ENCODE data around the gene ARHGAP4.

The ARHGAP4 gene

GRCh38 chrX:153924149-153924861 is 1.8 kb downstream of the ARHGAP4 start:
- DNase-seq = no peak

GRCh38 chrX:153922932-153923857 is 2.9 kb downstream of the ARHGAP4 start:
- DNase-seq = peak; percentile 18

DNA sequence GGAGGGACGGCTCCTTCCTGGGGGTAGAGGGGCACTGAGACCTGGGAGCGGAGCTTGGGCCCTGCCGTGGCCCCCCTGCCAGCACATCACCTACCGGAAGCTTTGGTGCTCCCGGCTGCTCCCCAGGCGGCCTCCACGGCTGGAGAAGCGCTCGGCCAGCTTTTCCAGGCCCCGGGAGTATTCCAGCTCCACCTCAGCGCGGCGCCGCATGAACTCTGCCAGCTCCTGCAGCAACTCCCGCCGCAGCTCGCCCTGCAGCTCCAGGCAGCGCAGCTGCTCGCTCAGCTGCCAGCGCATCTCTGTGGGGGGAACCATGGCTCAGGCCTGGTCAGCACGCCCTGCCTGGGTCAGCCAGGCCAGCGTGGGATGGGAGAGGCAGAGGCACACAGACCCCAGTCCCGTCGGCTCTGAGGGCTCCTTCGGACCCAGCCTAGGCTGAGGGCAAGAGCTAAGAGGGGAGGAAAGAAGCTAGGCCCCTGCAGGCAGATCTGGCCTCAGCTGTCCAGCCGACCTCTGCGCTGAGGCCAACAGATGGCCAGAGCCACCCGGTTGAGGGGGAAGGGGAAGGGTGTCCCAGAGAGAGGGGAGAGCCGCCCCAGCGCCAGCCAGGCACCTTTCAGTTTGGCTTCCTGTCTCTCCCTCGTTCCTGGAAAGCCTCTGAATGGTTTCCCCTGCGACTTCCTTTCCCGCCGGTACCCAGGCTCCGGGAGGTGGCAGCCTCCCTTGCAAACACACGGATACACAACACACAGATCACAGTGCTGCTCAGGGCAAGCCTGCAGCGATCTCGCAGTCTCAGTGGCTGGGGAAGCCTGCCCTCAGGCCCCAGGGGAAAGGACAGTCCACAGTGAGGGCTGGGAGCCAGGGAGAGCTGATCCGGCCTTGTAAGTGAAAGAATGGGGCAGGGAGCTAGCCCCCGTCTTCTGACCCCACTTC is 4.3 kb downstream of the ARHGAP4 start:
- DNase-seq = no peak

DNA sequence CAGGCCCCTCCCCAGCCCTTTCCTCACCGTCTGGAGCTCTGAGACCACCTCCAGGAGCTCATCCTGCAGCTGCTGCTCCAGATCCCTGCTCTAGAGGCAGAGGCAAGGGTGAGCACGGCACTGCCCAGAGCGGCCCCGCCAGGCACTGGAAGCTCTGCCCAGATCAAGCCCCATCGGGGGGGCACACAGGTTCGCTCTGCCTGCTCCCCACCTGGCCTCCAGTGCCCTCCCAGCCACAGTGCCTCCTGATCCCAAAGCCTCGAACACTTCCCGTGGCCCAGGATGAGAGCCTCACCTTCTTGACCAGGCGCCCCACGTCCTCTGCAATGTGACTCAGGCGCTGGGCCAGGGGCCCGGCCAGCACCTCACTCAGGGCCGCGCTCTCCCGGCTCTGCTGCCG is 5.0 kb downstream of the ARHGAP4 start:
- DNase-seq = no peak

GRCh38 chrX:153920546-153920945 is 5.5 kb downstream of the ARHGAP4 start:
- DNase-seq = no peak

DNA sequence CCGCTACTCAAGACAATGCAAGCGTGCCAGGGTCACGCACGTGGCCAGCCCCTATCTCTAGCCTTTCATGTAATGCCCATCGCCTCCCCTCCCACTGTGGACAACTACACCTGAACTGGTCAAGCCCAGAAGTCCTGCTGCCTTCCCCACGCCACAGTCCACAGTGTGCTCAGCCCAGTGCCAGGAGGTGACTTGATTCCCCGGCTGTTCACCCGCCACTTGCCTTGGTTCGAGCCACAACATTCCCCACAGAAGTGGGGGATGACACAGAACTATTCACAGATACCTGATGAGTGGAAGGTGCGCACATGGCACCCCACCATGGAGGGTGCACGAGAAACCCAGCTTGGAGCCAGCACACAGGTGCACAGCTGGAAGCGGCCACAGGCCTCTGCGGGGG is 6.8 kb downstream of the ARHGAP4 start:
- DNase-seq = no peak

DNA sequence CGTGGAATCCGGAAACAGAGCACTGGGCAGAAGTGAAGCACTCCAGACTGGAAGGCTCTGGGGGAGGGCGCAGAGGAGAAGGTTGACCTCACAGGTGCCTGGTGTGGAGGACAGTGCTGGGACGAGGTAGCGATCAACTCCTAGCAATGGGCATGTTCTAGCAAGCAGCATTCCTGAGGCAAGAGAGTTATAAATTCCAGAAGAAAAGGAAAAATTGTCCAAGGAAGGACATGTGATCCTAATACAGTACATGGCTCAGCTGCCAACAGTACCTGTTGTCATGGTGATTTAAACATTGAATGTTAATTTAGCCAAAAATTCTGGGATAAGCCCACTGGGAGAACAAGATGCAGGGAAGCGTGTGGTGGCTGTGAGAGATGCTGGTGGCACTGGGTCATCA is 8.2 kb downstream of the ARHGAP4 start:
- DNase-seq = no peak

DNA sequence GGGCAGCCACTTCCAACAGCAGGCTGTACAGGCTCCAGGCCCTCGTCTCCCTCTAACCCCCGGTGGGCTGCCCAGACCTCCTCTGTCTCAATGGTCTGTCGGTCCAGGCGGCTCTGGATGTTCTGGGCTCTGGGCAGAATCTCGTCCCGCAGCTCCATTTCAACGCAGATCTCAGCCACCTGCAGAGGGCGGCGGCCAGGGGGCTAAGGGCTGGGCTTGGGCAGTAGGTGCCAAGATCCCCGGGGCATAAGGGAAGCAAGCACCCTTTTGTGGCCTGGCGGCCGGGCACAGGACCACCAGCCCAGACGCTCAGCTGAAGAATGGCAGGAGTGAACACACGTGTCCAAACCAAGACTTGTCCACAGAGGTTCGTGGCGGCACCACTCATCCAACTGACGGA is 12.4 kb downstream of the ARHGAP4 start:
- no peak for DNase-seq

- no peak for DNase-seq
These were observed 12.9 kb downstream of the ARHGAP4 start for GRCh38 chrX:153913211-153913610.

GRCh38 chrX:153911798-153912197 is 14.3 kb downstream of the ARHGAP4 start:
- no peak for DNase-seq

DNA sequence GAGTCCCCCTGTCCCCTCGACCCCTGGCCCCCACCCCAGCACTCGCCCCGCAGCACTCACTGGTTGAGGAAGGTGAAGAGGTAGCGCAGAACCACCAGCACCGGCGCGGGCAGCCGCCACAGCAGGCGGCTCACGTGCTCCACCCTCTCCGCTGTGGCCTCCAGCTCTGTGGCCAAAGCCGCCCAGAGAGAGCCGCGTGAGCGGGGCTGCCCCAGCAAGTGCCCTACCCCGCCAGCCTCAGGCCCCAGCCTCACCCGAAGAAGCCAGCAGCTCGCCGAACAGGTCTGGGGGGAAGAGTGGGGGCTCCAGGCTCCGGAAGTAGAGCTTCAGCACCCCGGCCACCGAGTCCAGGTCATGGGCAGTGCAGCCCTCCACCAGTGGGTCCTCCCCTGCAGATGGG is 15.6 kb downstream of the ARHGAP4 start:
- no peak for DNase-seq

GRCh38 chrX:153909980-153910360 is 16.1 kb downstream of the ARHGAP4 start:
- DNase-seq = no peak

DNA sequence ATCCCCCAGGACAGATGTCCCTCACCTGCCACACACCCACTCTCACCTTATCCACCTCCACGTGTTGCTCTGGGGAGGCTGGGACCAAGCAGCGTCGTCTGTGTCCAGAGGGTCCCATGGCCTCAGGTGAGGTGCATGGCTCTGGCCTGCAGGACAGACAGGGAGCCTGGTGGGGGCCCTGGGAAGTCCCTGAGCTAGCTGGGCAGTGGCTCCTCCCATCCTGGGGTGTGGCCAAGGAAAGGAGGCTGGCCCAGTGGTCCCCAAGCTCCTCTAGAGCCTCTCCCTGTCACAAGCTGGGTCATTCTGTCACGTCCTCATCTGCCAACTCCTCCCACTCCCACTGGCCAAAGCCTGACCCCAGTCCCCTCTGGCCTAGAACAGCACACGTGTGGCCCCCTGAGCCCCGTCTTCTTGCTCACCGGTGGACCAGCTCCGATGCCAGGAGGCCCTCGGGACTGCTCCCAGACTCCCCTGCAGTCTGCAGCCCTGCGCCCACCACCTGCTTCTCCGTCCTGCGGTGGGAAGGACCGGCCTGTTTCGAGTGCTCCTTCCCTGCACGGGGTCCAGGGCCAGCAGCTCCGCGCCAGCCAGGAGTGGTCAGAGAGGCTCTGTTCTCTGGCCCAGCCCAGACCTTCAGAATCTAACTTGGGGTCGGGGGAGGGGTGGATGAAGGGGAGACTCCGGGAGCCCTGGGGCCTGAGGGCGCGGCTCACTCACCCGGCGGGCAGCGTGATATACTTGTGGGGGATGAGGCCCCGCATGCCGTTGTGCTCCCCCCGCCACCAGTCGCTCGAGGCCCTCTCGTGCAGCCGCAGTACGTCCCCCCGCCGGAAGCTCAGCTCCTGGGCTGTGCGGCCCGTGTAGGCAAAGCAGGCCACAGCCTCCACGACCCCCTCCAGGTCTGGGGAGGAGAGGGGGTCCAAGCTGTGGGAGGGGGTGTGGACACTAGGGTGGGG is 16.8 kb downstream of the ARHGAP4 start:
- DNase-seq = no peak

DNA sequence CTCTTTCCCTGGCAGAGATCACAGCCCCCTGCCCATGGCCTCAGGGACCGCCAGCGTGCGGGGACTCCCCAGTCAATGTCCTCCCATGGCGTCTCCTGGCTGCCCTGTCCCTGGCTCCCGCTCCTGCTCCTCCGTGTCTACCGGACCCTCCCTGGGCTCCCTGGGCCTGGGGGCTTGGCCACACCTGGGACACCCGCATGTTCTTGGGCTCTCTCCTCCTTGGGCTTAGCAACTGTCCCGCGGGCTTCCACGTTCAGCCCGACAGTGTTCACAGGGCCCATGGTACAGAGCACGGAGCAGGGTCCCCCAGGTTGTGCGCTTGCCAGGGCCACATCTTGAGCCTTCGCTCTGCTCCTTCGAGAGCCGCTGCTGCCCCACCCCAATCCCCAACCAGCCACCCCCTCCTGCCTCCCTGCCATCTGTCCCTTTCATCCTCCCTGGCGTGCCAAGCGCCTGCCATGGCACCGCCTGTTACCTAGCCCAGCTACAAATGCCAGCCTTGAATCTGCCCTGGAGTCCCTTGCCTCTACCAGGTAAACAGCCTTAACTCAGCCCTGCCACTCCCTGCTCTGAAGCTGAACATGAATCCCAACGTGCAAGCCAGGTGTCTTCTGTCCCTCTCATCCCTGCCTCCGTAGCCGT is 17.7 kb downstream of the ARHGAP4 start:
- DNase-seq = no peak

DNA sequence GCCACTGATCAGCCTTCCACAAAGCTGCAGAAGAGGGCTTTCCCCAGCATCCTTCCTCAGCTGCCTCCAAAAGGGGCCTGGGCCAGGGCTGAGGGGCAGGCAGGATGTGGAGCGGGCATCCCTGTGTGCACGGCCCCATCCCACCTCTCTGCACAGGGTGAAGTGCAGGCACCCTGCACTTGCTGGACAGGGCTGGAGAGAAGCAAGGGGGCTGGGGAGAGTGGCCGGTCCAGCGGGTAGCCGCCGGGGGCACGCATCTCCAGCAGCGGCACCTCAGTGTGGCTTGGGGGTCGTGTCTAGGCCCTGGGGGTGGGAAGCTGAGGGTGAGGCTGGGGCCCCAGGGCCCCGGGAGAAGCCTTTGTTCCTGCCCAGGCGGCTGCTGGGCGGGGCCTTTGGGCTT is 18.6 kb downstream of the ARHGAP4 start:
- no peak for DNase-seq

- no peak for DNase-seq
These were observed 19.7 kb downstream of the ARHGAP4 start for GRCh38 chrX:153906126-153906917.

GRCh38 chrX:153905481-153906095 is 20.5 kb downstream of the ARHGAP4 start:
- no peak for DNase-seq

DNA sequence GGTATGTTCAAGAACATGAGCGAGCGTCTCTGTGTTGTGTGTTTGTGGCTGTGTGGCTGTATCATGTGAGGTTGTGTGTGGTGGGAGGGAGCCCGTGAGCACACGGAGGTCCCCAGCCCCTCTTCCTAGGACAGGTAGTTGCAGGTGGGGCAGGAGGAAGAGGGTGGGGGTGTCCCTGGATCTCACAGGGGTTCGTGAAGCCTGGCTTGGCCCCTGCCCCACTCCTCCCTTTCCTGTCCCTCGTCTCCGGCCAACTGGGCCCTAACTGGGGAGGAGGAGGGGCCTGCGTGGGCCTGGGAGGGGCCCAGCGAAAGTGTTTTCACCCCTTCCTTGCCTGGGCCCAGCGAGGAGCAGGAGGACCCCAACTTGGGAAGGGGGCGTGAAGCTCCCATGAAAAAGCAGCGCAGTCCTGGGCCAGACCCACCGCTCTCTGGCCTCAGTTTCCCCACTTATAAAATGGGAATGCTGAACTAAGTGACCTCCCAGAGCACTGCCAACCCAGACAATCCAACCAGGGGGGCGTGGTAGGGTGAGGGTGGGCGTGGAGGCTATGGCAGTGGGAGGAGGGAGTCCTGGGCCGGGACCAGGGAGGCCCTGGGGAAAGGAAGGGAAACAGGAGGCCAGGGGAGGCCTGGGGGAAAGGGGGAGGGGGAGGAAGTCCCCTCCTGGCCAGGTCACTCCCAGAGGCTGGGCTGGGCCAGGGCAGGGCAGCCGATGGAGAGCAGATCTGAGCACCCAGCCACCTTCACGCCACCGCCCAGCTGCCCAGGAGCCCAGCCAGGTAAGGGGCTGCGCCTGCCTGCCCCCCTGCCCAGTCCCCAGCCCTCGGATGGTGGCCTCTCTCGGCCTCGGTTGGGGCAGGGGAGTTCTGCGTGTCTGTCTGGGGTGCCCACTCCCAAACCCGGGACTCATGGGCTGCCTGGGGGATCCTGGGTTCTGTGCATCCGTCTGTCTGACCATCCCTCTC is 21.8 kb downstream of the ARHGAP4 start, which contains the start of gene AVPR2:
Gene AVPR2 (plus strand): TSS at position 683 of the 967 bp plus-strand sequence. CDS start 473 bp downstream, outside the sequence.
- no peak for DNase-seq

Data from DMS79 (cell line).